Hair follicular keratinocyte (primary cell): Measurements from ENCODE around the gene TBC1D7. TPM values are rescaled to one million over a fixed set of nuclear protein-coding genes. Genes with fewer than 3 reads are reported as not detected.

Experiments
- total RNA-seq: library from RNA; depleted of rRNA; stranded (reverse); fragments of >200 nt; gene quantifications from 2 replicates; pipeline ENCODE4 v1.2.3, GENCODE V29; 2015

The TBC1D7 gene
- 16.4 and 16.7 TPM in 2 replicates for total RNA-seq

DNA sequence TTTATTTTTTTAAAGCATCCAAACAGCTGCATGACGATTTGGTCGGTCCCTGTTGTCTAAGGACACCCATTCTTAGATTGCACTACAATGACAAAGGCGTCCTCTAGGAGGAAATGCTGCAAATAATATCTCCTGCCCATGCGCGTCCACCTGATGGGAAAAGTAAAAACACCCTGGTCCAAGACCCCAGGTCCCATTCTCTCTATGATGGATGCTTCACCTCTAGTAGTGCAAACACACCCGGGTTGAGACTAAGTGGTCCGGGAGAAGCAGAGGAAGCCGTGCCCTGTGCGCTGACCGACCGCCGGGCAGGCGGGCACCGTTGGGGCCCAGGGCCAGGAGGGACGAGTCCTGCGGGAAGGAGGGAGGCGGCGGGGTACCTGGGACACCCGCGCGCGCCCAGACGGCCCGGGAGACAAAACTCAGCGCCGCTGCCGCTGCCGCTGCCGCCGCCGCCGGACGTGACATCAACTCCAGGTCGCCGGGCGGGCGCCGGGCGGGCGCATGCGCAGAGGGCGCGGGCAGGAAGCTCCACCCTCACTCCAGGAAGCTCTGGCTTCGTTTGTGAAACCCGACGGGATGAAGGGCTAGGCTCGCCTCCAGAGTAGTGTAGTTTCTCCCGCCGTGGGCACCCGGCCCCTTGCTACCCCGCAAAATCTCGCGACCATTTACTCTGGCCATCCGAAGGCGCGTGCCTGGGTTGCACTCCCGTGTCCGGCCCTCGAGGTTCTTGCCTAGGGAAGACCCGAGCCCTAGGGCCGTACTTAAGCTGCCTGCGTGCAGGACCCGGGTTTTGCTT is at the start of gene TBC1D7:
Gene TBC1D7 (minus strand): TSS at position 462 of the 799 bp plus-strand sequence. CDS start 1,639 bp downstream, outside the sequence.

Other genes starting within 250 kb of the TBC1D7 start
- gene GFOD1, start 159.1 kb upstream of the TBC1D7 start, total RNA-seq = 7.4 and 8.4 TPM in 2 replicates
- 9.9 and 13.4 TPM in 2 replicates for gene SIRT5, start 246.1 kb upstream of the TBC1D7 start, total RNA-seq